ENCODE results near the gene SHQ1.
A peak's percentile ranks its signal among the peaks of the same experiment; 100 is the strongest.

Gene SHQ1

GRCh38 chr3:72847282-72847681 lies 963 bp downstream of the SHQ1 start:
- DNase-seq, result no peak

DNA sequence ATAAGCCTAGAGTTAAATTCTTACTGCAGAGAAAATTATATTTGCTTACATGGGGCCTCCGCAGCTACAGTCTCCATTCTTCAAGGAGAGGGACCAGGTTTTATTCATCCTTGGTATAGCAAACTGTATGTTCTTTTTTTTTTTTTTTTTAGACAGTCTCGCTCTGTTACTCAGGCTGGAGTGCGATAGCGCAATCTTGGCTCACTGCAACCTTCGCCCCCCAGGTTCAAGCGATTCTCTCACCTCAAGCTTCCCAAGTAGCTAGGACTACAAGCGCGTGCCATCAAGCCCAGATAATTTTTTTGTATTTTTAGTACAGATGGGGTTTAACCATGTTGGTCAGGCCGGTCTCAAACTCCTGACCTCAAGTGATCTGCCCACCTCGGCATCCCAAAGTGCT lies 2.1 kb downstream of the SHQ1 start:
- no peak for DNase-seq

DNA sequence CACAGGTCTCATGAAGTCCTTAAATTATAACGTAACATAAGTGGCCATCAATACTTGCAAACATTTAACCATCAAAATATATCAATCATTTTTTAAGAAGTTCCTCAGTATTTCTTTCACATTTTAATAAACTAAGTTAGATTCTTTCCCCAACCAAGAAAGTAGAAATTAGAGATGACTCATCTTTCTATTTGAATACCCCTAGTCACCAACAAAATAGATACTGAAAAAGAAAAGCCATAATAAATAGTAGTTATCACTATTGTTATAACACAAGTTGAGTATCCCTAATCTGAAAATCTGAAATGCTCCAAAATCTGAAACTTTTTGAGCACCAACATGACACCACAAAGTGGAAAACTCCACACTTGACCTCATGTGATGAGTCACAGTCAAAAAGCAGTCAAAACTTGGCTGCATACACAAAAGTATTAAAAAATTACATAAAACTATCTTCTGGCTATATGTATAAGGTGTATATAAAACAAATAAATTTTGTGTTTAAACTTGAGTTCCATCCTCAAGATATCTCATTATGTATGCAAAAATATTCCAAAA lies 3.7 kb downstream of the SHQ1 start:
- no peak for DNase-seq

DNA sequence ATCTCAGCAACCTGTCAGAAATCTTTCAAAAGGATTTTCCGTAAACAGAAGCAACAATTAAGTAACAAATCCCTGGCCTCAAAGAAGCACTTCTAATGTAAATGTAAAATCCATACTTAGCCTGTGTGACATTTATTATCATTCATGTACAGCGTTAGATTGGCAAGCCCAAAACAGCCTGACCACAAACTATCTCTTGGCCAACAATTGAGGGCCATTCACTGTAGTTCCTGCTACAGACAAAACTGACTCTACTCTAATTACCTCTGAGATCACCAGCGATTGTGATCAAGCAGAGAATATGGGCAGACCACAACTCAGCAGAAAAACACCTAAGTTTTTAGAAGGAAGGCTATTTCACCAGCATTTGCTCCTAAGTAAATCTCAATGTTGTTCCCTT lies 9.2 kb downstream of the SHQ1 start:
- no peak for DNase-seq

DNA sequence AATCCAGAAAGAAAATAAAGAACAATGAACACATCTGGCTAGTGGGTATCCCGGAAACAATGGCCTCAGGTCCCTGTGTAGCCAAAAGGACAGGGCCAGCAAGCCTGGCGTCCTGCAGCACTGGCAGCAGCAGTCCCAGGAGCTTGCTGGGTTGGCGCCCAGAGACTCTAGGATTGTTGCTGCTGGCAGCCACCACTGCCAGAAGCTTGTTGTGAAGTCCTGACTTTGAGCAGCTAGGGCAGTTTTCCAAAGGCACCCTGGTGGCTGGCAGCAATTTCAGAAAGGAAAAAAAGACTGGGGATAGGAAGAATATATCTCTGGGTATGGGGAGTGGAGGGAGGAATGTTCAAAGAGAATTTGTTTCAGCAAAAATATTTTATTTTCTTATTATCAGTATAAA lies 11.3 kb downstream of the SHQ1 start:
- no peak for DNase-seq

GRCh38 chr3:72836416-72836815 lies 11.8 kb downstream of the SHQ1 start:
- DNase-seq, result no peak

DNA sequence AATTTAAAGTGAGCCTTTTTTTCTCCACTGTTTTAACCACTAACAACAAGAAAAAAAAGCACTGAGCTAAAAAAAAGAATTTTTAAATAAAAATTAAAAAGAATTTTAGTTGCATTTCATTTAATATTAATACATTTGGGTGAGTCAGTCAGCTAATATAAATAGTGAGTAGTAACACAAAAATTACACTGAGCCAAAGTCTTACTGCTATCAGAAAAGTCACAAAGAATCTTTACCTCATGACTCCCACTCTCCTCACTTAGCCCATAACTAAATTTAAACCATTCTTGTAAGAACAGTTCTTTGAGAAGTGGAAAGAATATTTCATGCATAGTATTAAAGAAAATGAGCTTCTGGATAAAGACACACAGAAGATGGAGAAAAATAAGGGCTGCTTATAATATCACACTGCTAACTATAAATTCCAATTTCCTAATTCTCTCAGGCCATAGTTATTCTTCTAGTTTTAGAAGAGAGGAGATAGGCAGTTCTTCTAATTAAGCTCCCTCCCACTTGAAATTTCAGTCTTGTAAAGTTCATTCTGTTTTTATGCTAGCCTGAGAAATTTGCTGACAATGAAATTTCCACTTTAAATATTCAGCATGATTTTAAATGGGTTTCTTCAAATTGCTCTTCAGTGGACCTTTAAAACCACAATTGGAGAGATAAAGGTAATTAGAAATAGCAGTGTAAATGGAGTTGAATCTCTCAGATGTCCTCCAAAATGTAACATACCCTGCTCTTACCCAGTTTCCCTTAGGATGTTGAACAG lies 17.6 kb downstream of the SHQ1 start:
- no peak for DNase-seq

DNA sequence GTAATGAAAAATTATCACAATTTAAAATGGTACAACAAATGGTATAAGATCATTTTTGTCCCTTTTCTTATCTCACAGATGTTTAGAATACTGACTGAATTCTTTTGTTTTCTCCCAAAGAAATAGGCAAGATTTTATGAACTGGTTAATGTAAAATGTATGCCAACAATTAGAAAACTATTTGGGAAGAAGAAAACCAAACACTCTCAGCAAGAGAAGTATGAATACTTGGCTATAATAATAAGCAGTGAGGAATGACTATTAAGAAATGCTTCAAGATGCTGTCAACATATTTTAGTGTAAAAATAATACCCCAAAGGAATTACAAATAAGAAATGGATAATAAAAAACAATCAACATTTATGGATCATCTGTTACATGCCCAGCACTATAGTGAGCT lies 18.5 kb downstream of the SHQ1 start:
- no peak for DNase-seq

DNA sequence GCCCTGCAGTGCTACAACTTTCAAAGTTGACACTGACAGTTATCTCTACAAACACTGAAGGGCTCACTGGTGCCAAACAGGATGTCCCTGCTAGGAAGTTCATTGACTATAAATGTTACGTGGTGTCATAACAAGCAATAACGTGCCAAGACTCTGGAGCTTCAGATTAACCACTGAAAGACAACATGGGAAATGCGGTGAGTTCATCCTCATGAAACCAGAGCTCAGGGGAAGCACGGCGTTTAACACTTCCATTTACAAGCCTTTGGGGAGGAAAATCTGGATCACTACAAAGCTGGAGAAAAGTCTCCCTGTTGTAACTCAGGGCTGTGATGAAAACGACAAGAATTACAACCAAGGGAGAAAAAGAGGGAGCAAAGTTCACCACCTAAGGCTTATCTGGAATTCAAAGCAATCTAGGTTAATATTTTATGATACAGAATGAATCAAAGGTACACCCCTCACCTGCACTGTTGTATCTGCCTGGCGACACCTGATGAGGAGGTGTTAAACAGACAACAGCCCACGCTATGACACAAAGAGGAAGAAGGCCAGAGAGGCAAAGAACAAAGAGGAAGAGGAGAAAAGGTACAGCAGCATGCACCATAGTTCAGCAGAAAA lies 27.0 kb downstream of the SHQ1 start:
- peak; percentile 19 for DNase-seq

DNA sequence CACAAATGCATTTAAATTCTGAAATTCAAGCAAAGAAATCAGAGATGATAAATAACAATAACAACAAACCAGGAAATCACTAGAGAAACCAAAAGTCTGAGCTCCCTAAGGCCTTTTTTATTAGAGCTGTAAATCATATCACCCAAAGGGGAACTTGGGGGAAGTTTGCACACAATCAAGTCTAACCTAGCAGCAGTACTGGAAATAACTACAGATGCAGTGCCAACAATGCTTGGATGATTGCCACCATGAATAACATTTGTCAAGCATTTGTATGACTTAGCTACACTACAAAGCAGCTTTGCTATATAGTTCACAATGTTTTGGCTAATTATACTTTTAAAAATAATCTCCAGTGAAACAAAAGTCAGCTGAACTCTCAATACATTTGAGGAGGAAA lies 27.8 kb downstream of the SHQ1 start:
- DNase-seq, result no peak

DNA sequence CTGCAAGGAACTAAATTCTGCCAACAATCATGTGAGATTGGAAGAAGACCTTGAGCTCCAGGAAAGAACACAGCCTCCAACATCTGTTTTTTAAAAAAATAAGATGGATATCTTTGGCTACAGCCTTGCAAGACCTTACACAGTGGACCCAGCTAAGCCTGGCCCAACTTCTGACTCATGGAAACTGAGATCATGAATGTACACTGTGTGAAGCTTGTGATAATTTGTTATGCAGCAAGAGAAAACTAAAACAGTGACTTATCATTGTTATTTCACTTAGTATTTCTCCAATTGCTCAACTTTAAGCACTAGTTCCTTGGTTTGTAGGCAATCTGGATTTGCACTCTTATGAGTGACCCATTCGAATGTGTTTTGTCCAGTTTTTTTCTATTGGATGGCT lies 29.3 kb downstream of the SHQ1 start:
- no peak for DNase-seq

GRCh38 chr3:72818092-72818773 lies 30.0 kb downstream of the SHQ1 start:
- no peak for DNase-seq

DNA sequence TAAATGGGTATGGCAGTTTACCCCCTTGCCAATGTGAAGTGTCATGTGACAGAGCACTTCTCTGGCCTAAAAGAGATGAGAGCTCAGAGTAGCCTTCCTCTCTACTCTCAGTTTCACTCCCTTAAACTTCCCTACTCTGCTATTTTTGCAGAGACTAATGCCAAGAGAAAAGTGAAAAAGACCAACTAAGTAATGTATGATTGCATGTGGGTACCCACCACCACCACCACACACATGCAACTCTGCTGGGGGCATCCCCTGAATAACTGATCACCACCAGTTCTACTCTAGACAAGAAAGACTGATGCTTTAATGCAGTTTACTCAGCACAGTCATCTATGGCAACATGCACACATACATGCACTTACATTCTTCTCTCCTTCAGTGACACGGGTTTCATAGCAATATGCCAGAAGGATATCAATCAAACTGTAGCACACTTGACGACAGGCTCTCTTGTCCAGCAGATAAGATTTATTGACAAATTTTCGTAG lies 31.3 kb downstream of the SHQ1 start:
- DNase-seq, result no peak

- DNase-seq, result no peak
Measured at GRCh38 chr3:72814308-72814707, 33.9 kb downstream of the SHQ1 start.

DNA sequence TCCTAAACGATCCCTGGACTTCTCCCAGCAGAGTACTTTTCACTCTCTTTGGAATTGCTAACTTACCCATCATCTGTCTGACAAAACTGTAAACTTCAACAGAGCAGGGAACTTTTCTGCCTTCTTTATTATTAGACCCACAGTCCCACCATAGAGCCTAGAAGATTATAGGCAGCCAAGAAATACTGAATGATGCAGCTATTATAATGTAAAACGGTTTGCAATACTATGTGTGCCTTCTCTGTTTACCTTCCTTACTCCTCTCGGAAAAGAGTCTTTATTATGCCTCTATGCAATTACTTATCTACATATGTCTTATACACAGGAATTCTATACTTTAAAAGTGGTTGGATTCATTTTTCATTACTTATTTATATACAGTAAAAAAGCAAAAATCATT lies 36.0 kb downstream of the SHQ1 start:
- DNase-seq, result no peak

DNA sequence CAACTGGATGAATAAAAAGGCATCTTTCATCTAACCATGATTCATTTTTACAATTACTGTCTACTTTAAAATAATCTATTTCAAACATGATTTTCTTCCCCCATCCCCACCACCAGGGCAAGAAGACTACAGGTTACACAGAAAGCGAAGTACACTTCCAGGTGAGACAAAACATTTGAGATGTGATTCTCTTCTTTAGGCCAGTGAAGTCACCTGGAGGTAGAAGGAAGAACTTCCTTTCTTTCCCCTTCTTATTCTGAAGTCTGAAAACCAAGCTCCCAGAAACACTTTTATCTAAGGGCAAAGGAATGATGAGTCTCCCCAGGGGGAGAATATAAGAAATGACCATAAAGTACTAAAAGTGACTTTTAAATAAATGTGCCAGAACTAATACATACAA lies 36.7 kb downstream of the SHQ1 start:
- no peak for DNase-seq

DNA sequence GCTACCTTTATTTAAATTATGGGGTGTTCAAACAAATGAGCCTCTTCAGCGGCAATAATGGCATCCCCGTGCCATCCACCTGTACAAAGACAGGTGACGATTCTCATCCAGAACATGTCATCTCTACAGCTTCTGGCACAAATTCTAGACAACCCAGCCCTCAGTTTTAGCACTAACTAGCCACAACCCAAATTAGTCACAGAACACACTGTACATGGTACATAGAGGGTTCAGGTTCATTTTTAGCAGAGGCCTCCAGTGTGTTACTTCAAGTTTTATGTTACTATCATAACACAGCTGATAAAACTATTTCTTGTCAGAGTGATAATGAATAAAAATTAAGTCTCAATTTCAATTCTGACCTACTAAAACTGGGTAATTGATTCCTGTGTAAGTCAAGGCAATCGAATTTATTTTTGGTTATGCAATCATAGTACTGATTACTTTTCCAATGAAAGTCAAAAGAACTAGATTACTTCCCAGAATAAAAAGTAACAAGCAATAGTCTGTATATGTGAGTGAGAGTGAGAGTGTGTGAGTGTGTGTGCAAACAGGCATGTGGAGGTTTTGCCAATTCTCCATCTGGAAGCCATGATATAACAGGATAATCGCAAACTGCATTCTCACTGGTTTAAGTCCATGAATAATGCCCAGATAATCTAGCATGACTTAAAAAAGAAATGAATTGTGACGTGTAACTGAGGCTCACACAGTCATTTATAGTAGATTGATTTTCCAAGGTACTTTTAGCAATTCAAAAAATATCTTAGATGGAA lies 37.4 kb downstream of the SHQ1 start:
- DNase-seq, result no peak

DNA sequence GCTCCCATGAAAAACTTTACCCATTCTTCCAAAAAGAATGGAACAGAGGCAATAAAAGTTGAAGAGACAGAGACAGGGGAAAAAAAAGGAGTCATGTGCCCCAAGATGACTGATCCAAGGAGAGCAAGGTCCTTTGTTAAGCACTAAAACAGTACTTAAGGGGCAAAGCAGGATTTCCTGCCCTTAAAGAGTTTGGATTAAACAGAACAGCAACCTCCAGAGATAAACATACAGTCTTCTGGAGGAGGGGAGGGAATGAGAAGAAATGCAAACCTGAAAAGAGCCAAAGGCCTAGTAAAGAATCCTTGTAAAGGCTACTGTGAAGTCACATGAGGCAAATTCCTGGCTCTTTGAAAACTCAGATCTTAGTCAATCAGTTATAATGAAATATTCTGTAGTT lies 38.2 kb downstream of the SHQ1 start:
- no peak for DNase-seq

DNA sequence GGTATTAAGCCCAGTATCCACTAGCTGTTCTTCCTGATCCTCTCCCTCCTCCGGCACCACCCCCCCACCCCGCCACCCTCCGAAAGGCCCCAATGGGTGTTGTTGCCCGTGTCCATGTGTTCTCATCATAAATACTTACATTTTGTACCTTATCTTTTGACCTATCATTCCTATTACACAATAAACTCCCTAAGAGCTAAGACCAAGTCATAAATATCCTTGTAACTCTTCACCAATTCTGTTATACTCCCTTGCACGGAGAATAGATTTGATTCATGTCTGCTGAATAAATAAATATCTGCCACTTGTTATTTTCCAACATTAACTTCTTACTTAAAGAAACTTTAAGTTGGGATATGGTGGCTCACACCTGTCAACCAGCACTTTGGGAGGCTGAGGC lies 43.9 kb downstream of the SHQ1 start:
- no peak for DNase-seq

- DNase-seq, result no peak
Measured at GRCh38 chr3:72803573-72803972, 44.7 kb downstream of the SHQ1 start.

DNA sequence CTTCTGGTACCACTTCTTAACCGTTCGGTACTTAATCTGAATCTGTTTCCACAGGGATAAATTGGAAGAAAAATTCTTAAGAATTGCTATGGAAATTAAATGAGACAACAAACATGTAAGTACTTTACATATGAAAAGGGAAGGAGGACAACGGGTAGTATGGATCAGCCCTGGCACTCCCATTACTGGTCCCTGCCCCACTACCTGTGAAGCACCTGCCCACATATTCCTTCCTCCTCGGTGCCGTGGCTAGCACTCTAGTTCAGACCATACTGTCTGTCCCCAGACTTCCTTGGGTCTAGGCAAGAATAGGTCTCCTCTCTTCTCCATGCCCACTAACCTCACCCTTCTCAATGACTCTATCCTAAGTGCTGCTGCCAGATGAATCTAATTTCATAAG lies 46.2 kb downstream of the SHQ1 start:
- DNase-seq, result no peak

GRCh38 chr3:72800869-72801268 lies 47.4 kb downstream of the SHQ1 start:
- DNase-seq, result no peak

- no peak for DNase-seq
Measured at GRCh38 chr3:72798552-72799195, 49.6 kb downstream of the SHQ1 start.
